ENCODE measurements around the gene AP4M1.

DNA sequence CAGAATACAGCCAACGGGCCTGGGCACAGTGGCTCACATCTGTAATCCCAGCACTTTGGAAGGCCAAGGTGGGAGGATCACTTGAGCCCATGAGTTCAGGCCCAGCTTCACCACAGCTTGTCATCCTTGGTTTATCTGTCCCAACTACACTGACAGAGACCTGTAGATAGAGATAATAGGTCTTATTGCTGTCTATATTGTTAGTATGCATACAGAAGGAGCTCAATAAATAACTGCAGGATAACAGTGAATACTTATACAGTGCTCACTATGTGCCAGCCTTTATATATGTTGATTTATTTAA lies 19.2 kb downstream of the AP4M1 start:
- TF ChIP-seq, protein P1, sequence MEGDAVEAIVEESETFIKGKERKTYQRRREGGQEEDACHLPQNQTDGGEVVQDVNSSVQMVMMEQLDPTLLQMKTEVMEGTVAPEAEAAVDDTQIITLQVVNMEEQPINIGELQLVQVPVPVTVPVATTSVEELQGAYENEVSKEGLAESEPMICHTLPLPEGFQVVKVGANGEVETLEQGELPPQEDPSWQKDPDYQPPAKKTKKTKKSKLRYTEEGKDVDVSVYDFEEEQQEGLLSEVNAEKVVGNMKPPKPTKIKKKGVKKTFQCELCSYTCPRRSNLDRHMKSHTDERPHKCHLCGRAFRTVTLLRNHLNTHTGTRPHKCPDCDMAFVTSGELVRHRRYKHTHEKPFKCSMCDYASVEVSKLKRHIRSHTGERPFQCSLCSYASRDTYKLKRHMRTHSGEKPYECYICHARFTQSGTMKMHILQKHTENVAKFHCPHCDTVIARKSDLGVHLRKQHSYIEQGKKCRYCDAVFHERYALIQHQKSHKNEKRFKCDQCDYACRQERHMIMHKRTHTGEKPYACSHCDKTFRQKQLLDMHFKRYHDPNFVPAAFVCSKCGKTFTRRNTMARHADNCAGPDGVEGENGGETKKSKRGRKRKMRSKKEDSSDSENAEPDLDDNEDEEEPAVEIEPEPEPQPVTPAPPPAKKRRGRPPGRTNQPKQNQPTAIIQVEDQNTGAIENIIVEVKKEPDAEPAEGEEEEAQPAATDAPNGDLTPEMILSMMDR (tag by site-specific recombination; IDR thresholded peaks at IDR 0.05): no peak
- TF ChIP-seq RBAK (tag by site-specific recombination; IDR thresholded peaks at IDR 0.05) (no peak), SALL2 (tag by site-specific recombination; IDR thresholded peaks at IDR 0.05; ENCODE audit: borderline replicate concordance) (no peak), ZNF398 (tag by site-specific recombination; IDR thresholded peaks at IDR 0.05) (no peak)
